Body of pancreas (tissue), 4 donors: Measurements from ENCODE around the gene EIF3I.

ENCODE experiments used
- CTCF ChIP-seq, 7 experiments: fragments of 450-650 bp in 4 of 7; fragments of 200-600 bp in 3 of 7; sonication (generic) in 3 of 7; IDR thresholded peaks; one replicate each; pipeline ENCODE4 v1.5.1; 2016 to 2019; ENCODE audit warnings: antibody characterized with exemption in 7 of 7
- POLR2A ChIP-seq, 3 donors: fragments of 450-650 bp; IDR thresholded peaks; one replicate each; pipeline ENCODE4 v1.6.1; 2016; ENCODE audit warnings: antibody characterized with exemption in 3 of 3, mild to moderate bottlenecking in 2 of 3

- TF ChIP-seq CTCF (IDR thresholded peaks at IDR 0.05) (peak; percentile 78 to 91 (median 84)), POLR2A (IDR thresholded peaks at IDR 0.05) (no peak)
These were observed 26.0 kb downstream of the EIF3I start for GRCh38 chr1:32247983-32248889.
